Sigmoid colon (tissue), 3 donors: ENCODE measurements around the gene SYCE1.
"Not testable (repeated sequence)": the region's sequence is repeated elsewhere in the genome, so short reads cannot be mapped to it uniquely, and the experiment has no call there.

Experiments
- POLR2A ChIP-seq, 2 donors: fragments of 450-650 bp; IDR thresholded peaks; one replicate each; pipeline ENCODE4 v1.6.1; 2016; ENCODE audit warnings: antibody characterized with exemption in 2 of 2, mild to moderate bottlenecking in 2 of 2, moderate library complexity in 2 of 2
- TF ChIP-seq, protein P1 (sequence below), 4 experiments: fragments of 450-650 bp in 3 of 4; fragments of 200-600 bp in 1 of 4; IDR thresholded peaks; one replicate each; pipeline ENCODE4 v1.5.1; 2016 to 2019; ENCODE audit warnings: antibody characterized with exemption in 4 of 4, mild to moderate bottlenecking in 3 of 4, moderate library complexity in 2 of 4

- not testable (repeated sequence) for TF ChIP-seq POLR2A (IDR thresholded peaks at IDR 0.05)
- TF ChIP-seq, protein P1, sequence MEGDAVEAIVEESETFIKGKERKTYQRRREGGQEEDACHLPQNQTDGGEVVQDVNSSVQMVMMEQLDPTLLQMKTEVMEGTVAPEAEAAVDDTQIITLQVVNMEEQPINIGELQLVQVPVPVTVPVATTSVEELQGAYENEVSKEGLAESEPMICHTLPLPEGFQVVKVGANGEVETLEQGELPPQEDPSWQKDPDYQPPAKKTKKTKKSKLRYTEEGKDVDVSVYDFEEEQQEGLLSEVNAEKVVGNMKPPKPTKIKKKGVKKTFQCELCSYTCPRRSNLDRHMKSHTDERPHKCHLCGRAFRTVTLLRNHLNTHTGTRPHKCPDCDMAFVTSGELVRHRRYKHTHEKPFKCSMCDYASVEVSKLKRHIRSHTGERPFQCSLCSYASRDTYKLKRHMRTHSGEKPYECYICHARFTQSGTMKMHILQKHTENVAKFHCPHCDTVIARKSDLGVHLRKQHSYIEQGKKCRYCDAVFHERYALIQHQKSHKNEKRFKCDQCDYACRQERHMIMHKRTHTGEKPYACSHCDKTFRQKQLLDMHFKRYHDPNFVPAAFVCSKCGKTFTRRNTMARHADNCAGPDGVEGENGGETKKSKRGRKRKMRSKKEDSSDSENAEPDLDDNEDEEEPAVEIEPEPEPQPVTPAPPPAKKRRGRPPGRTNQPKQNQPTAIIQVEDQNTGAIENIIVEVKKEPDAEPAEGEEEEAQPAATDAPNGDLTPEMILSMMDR (IDR thresholded peaks at IDR 0.05) = not testable (repeated sequence)
Observed at GRCh38 chr10:133603434-133603833, 38.1 kb upstream of the SYCE1 start.
